ENCODE measurements around the gene MAJIN.

- TF ChIP-seq ZC3H4 (CRISPR knock-in tag; IDR thresholded peaks at IDR 0.05; ENCODE audit: borderline replicate concordance) (no peak), MAX (CRISPR knock-in tag; IDR thresholded peaks at IDR 0.05) (no peak), FOS (IDR thresholded peaks at IDR 0.05; ENCODE audit: extremely low read depth, insufficient read length) (no peak), MAFK (IDR thresholded peaks at IDR 0.05; ENCODE audit: low read length) (no peak), CREM (IDR thresholded peaks at IDR 0.05; ENCODE audit: low read depth) (no peak), CREB1 (IDR thresholded peaks at IDR 0.05) (no peak), CREB1 (CRISPR knock-in tag; IDR thresholded peaks at IDR 0.05) (no peak), TAF7 (tag; IDR thresholded peaks at IDR 0.05) (no peak), ZNF134 (CRISPR knock-in tag; conservative IDR thresholded peaks at IDR 0.05) (no peak), CTCF (IDR thresholded peaks at IDR 0.05 in 2 of 3, conservative IDR thresholded peaks at IDR 0.05 in 1 of 3; ENCODE audit: insufficient read depth in 2 of 3, low read depth in 1 of 3, low read length in 3 of 3) (no peak), POLR2AphosphoS5 (IDR thresholded peaks at IDR 0.05; ENCODE audit: control insufficient read depth, insufficient read depth, low read depth, low read length) (no peak), NCOA4 (IDR thresholded peaks at IDR 0.05; ENCODE audit: partially characterized antibody) (no peak), ZNF282 (CRISPR knock-in tag; IDR thresholded peaks at IDR 0.05) (no peak), HDAC6 (IDR thresholded peaks at IDR 0.05; ENCODE audit: low read depth, low read length) (no peak), CCAR2 (IDR thresholded peaks at IDR 0.05; ENCODE audit: low read depth, low read length) (no peak)
Observed at GRCh38 chr11:64917663-64917995, 54.3 kb downstream of the MAJIN start.

All from K562 (cell line).